NCI-H2029 treated with DMSO at 0.1 percent for 48 hours (cell line): Measurements from ENCODE around the gene MED6.

ENCODE experiments used
- DNase-seq: peaks from one replicate; lab custom pipeline; 2025; lab: John Stamatoyannopoulos, UW

MED6 gene

GRCh38 chr14:70600382-70601157 lies at the start of gene MED6:
TSS of gene MED6 (minus strand) at chr14:70600655. CDS start at chr14:70600637, 18 bp downstream.
- peak; percentile 54 for DNase-seq

- no peak for DNase-seq
Observed at GRCh38 chr14:70649803-70650202, 49.3 kb upstream of the MED6 start.

GRCh38 chr14:70648346-70648745 lies 47.9 kb upstream of the MED6 start:
- no peak for DNase-seq

- DNase-seq = no peak
Observed at GRCh38 chr14:70646705-70647104, 46.2 kb upstream of the MED6 start.

- DNase-seq = no peak
Observed at GRCh38 chr14:70645892-70646291, 45.4 kb upstream of the MED6 start.

- DNase-seq = no peak
Observed at GRCh38 chr14:70643967-70644366, 43.5 kb upstream of the MED6 start.

GRCh38 chr14:70642303-70643235 lies 42.1 kb upstream of the MED6 start:
- DNase-seq = peak; percentile 3

GRCh38 chr14:70641548-70642302 lies 41.3 kb upstream of the MED6 start, which contains the start of gene TTC9:
TSS of gene TTC9 (plus strand) at chr14:70641916. CDS start at chr14:70642130, 214 bp downstream.
- no peak for DNase-seq

- no peak for DNase-seq
Observed at GRCh38 chr14:70640938-70641547, 40.6 kb upstream of the MED6 start.

- DNase-seq = no peak
Observed at GRCh38 chr14:70638416-70638815, 38.0 kb upstream of the MED6 start.

- DNase-seq = no peak
Observed at GRCh38 chr14:70635971-70636595, 35.6 kb upstream of the MED6 start.

- DNase-seq = no peak
Observed at GRCh38 chr14:70631948-70632347, 31.5 kb upstream of the MED6 start.

- DNase-seq = no peak
Observed at GRCh38 chr14:70624972-70625371, 24.5 kb upstream of the MED6 start.

GRCh38 chr14:70622111-70622712 lies 21.8 kb upstream of the MED6 start:
- peak; percentile 11 for DNase-seq

- DNase-seq = no peak
Observed at GRCh38 chr14:70619708-70620107, 19.3 kb upstream of the MED6 start.

- no peak for DNase-seq
Observed at GRCh38 chr14:70618314-70618713, 17.9 kb upstream of the MED6 start.

GRCh38 chr14:70616646-70617045 lies 16.2 kb upstream of the MED6 start:
- DNase-seq = no peak

GRCh38 chr14:70611216-70611615 lies 10.8 kb upstream of the MED6 start:
- DNase-seq = no peak

GRCh38 chr14:70602254-70602653 lies 1.8 kb upstream of the MED6 start:
- DNase-seq = no peak

- no peak for DNase-seq
Observed at GRCh38 chr14:70601162-70601561, 707 bp upstream of the MED6 start.

GRCh38 chr14:70599345-70599744 lies 1.1 kb downstream of the MED6 start:
- DNase-seq = no peak
